DOHH2 (cell line): Measurements from ENCODE around the gene GDAP1L1.

Source experiments
- H3F3A ChIP-seq: fragments of 200-600 bp; sonication (generic), shearing (Covaris generic); 2 replicates; pipeline ENCODE4 v1.6.0; 2016; ENCODE audit warnings: antibody characterized with exemption, mild to moderate bottlenecking; ENCODE audit not compliant: control insufficient read depth, insufficient read depth
- H3K27ac ChIP-seq: fragments of 200-600 bp; sonication (generic); 2 replicates; pipeline ENCODE4 v1.5.1; 2014; ENCODE audit warnings: low read depth, mild to moderate bottlenecking, low read length, moderate library complexity
- H3K27me3 ChIP-seq: fragments of 200-600 bp; sonication (generic); 2 replicates; pipeline ENCODE4 v1.6.1; 2014; ENCODE audit warnings: mild to moderate bottlenecking, low read length, mixed read lengths; ENCODE audit not compliant: control insufficient read depth
- H3K36me3 ChIP-seq: fragments of 200-600 bp; sonication (generic); 2 replicates; pipeline ENCODE4 v1.6.1; 2014; ENCODE audit warnings: mild to moderate bottlenecking, low read length, moderate library complexity, mixed read lengths; ENCODE audit not compliant: control insufficient read depth
- H3K4me1 ChIP-seq: fragments of 200-600 bp; sonication (generic); 2 replicates; pipeline ENCODE4 v1.6.1; 2014; ENCODE audit warnings: mild to moderate bottlenecking, low read length, mixed read lengths; ENCODE audit not compliant: control insufficient read depth
- H3K4me2 ChIP-seq: fragments of 200-600 bp; sonication (generic); 2 replicates; pipeline ENCODE4 v1.6.0; 2014; ENCODE audit warnings: mild to moderate bottlenecking, low read length, moderate library complexity
- H3K4me3 ChIP-seq: fragments of 200-600 bp; sonication (generic); 2 replicates; pipeline ENCODE4 v1.5.1; 2014; ENCODE audit warnings: mild to moderate bottlenecking, low read length, mixed read lengths
- H3K79me2 ChIP-seq: fragments of 200-600 bp; sonication (generic); 2 replicates; pipeline ENCODE4 v1.6.1; 2014; ENCODE audit warnings: mild to moderate bottlenecking, low read length, mixed read lengths; ENCODE audit not compliant: control insufficient read depth
- H3K9me2 ChIP-seq: fragments of 200-600 bp; sonication (generic); replicated peaks from 2 replicates; pipeline ENCODE4 v1.6.1; 2014; ENCODE audit warnings: mild to moderate bottlenecking, low read length, mixed read lengths; ENCODE audit not compliant: control insufficient read depth
- H3K9me3 ChIP-seq: fragments of 200-600 bp; sonication (generic); 2 replicates; pipeline ENCODE4 v1.6.1; 2014; ENCODE audit warnings: antibody characterized with exemption, low read length, mixed read lengths; ENCODE audit not compliant: control insufficient read depth, insufficient read depth
- H4K20me1 ChIP-seq: fragments of 200-600 bp; sonication (generic); 2 replicates; pipeline ENCODE4 v1.6.0; 2014; ENCODE audit warnings: low read depth, mild to moderate bottlenecking, antibody characterized with exemption, low read length, moderate library complexity; ENCODE audit not compliant: control insufficient read depth, insufficient read depth
- CTCF ChIP-seq: fragments of 200-600 bp; sonication (generic); IDR thresholded peaks from one replicate; pipeline ENCODE4 v1.5.1; 2014; ENCODE audit warnings: antibody characterized with exemption, mild to moderate bottlenecking, low read depth, low read length; ENCODE audit not compliant: poor library complexity, severe bottlenecking
- EZH2phosphoT487 ChIP-seq: fragments of 200-600 bp; sonication (generic); IDR thresholded peaks from 2 replicates; pipeline ENCODE4 v1.6.1; 2017; ENCODE audit warnings: borderline replicate concordance, mild to moderate bottlenecking, antibody characterized with exemption, low read length, moderate library complexity, mixed read lengths

Gene GDAP1L1

GRCh38 chr20:44247586-44248409, 690 bp downstream of the GDAP1L1 start:
- no peaks in the 10 kb centered on the region for H4K20me1 ChIP-seq
- TF ChIP-seq EZH2phosphoT487 = no peak
- TF ChIP-seq CTCF = peak; percentile 63
- no peak overlapping the region for H3K4me2 ChIP-seq
- H3K36me3 ChIP-seq = no peaks in the 10 kb centered on the region
- H3K4me1 ChIP-seq = no peaks in the 10 kb centered on the region
- H3K27ac ChIP-seq = no peak overlapping the region
- H3K9me2 ChIP-seq = no peaks in the 10 kb centered on the region
- H3K79me2 ChIP-seq = no peaks in the 10 kb centered on the region
- no peak overlapping the region for H3K4me3 ChIP-seq
- no peaks in the 10 kb centered on the region for H3K27me3 ChIP-seq
- H3K9me3 ChIP-seq = no peaks in the 10 kb centered on the region
- H3F3A ChIP-seq = no peaks in the 10 kb centered on the region

- no peak overlapping the region for H3K4me2 ChIP-seq
These were observed 1.3 kb downstream of the GDAP1L1 start for GRCh38 chr20:44248410-44248759.

GRCh38 chr20:44251284-44251683, 4.2 kb downstream of the GDAP1L1 start:
- Histone ChIP-seq H4K20me1 (no peaks in the 10 kb centered on the region), H3K4me2 (no peak overlapping the region), H3K79me2 (no peaks in the 10 kb centered on the region), H3K27me3 (no peaks in the 10 kb centered on the region), H3K4me1 (no peaks in the 10 kb centered on the region), H3K9me2 (no peaks in the 10 kb centered on the region), H3K27ac (no peak overlapping the region), H3F3A (no peaks in the 10 kb centered on the region), H3K9me3 (no peaks in the 10 kb centered on the region), H3K4me3 (no peak overlapping the region), H3K36me3 (no peaks in the 10 kb centered on the region)
- TF ChIP-seq EZH2phosphoT487 (no peak), CTCF (no peak)

More at GRCh38 chr20:44248410-44248759, 1.3 kb downstream of the GDAP1L1 start:
- no peaks in the 10 kb centered on the region for H3K27me3 ChIP-seq
- H3K27ac ChIP-seq = no peak overlapping the region
- no peaks in the 10 kb centered on the region for H3K9me3 ChIP-seq
- no peaks in the 10 kb centered on the region for H4K20me1 ChIP-seq
- H3K4me3 ChIP-seq = no peak overlapping the region
- no peaks in the 10 kb centered on the region for H3K4me1 ChIP-seq
- H3K9me2 ChIP-seq = no peaks in the 10 kb centered on the region
- no peaks in the 10 kb centered on the region for H3K36me3 ChIP-seq
- no peaks in the 10 kb centered on the region for H3K79me2 ChIP-seq
- no peaks in the 10 kb centered on the region for H3F3A ChIP-seq
- TF ChIP-seq CTCF (no peak), EZH2phosphoT487 (no peak)
